Stimulated activated naive B cell treated with anti-CD40 and anti-IgM and Interleukin-4, amounts not matched to agents 10 μg/mL and 1 μg/mL and 100 μg/mL, for 72 hours (primary cell): ENCODE measurements around the gene TUBB2A.

ENCODE experiments used
- ATAC-seq, 2 donors: fragments of 150-1000 bp; cut with Tn5 transposase; replicated peaks; 2 replicates each; pipeline ENCODE4 v1.10.0; 2021; ENCODE audit warnings: moderate library complexity in 1 of 2
- DNase-seq: peaks from one replicate; pipeline ENCODE4 v3.0.0; 2021
- H3K27ac Mint-ChIP-seq: one replicate; pipeline ENCODE4 v1.8.0; 2022; ENCODE audit warnings: mild to moderate bottlenecking, mixed read lengths
- H3K27me3 Mint-ChIP-seq, 2 donors: one replicate each; pipeline ENCODE4 v1.8.0; 2022; ENCODE audit warnings: mixed read lengths in 2 of 2
- H3K36me3 Mint-ChIP-seq, 2 donors: one replicate each; pipeline ENCODE4 v1.8.0; 2022; ENCODE audit warnings: mixed read lengths in 2 of 2, mild to moderate bottlenecking in 1 of 2
- H3K4me1 Mint-ChIP-seq, 2 donors: one replicate each; pipeline ENCODE4 v1.8.0; 2022; ENCODE audit warnings: mixed read lengths in 2 of 2, mild to moderate bottlenecking in 1 of 2
- H3K4me3 Mint-ChIP-seq, 2 donors: one replicate each; pipeline ENCODE4 v1.8.0; 2022; ENCODE audit warnings: mild to moderate bottlenecking in 2 of 2, mixed read lengths in 2 of 2, moderate library complexity in 1 of 2
- H3K9me3 Mint-ChIP-seq, 2 donors: one replicate each; pipeline ENCODE4 v1.8.0; 2022; ENCODE audit warnings: mixed read lengths in 2 of 2, mild to moderate bottlenecking in 1 of 2

The TUBB2A gene

GRCh38 chr6:3135668-3136291, 21.6 kb downstream of the TUBB2A start:
- Mint-ChIP-seq H3K9me3 (no peaks in the 10 kb centered on the region), H3K4me1 (peaks cover 13 to 16% of the 10 kb centered on the region in 2 donors), H3K27me3 (no peaks in the 10 kb centered on the region), H3K4me3 (no peak overlapping the region), H3K27ac (no peak overlapping the region), H3K36me3 (peaks cover 29 to 68% of the 10 kb centered on the region in 2 donors)
- DNase-seq (no peak), ATAC-seq (no peak)

- H3K4me3 Mint-ChIP-seq: no peak overlapping the region
- H3K4me1 Mint-ChIP-seq: peaks cover 0 to 4% of the 10 kb centered on the region in 2 donors
- peaks cover 30 to 66% of the 10 kb centered on the region in 2 donors for H3K36me3 Mint-ChIP-seq
- ATAC-seq: no peak
- no peaks in the 10 kb centered on the region for H3K27me3 Mint-ChIP-seq
- H3K9me3 Mint-ChIP-seq: no peaks in the 10 kb centered on the region
- no peak overlapping the region for H3K27ac Mint-ChIP-seq
- DNase-seq: no peak
These were observed 23.8 kb downstream of the TUBB2A start for GRCh38 chr6:3133515-3133914.

- Mint-ChIP-seq H3K9me3 (no peaks in the 10 kb centered on the region), H3K36me3 (peaks cover 33 to 60% of the 10 kb centered on the region in 2 donors), H3K27me3 (no peaks in the 10 kb centered on the region), H3K4me1 (peaks cover 0 to 4% of the 10 kb centered on the region in 2 donors), H3K4me3 (no peak overlapping the region), H3K27ac (no peak overlapping the region)
- ATAC-seq (no peak), DNase-seq (no peak)
These were observed 25.6 kb downstream of the TUBB2A start for GRCh38 chr6:3131695-3132094.

GRCh38 chr6:3128356-3129108, 28.8 kb downstream of the TUBB2A start:
- no peak for ATAC-seq
- no peak overlapping the region for H3K4me3 Mint-ChIP-seq
- peaks cover 0 to 5% of the 10 kb centered on the region in 2 donors for H3K4me1 Mint-ChIP-seq
- H3K27me3 Mint-ChIP-seq: no peaks in the 10 kb centered on the region
- no peak for DNase-seq
- H3K36me3 Mint-ChIP-seq: peaks cover 22 to 42% of the 10 kb centered on the region in 2 donors
- H3K27ac Mint-ChIP-seq: no peak overlapping the region
- no peaks in the 10 kb centered on the region for H3K9me3 Mint-ChIP-seq

GRCh38 chr6:3125815-3126214, 31.5 kb downstream of the TUBB2A start:
- no peak for ATAC-seq
- no peaks in the 10 kb centered on the region for H3K9me3 Mint-ChIP-seq
- H3K27ac Mint-ChIP-seq: no peak overlapping the region
- H3K36me3 Mint-ChIP-seq: peaks cover 12 to 19% of the 10 kb centered on the region in 2 donors
- no peaks in the 10 kb centered on the region for H3K27me3 Mint-ChIP-seq
- peaks cover 0 to 3% of the 10 kb centered on the region in 2 donors for H3K4me1 Mint-ChIP-seq
- no peak for DNase-seq
- H3K4me3 Mint-ChIP-seq: no peak overlapping the region

GRCh38 chr6:3124667-3125066, 32.7 kb downstream of the TUBB2A start:
- ATAC-seq (no peak), DNase-seq (no peak)
- Mint-ChIP-seq H3K36me3 (peaks cover 11 to 12% of the 10 kb centered on the region in 2 donors), H3K9me3 (no peaks in the 10 kb centered on the region), H3K27ac (no peak overlapping the region), H3K4me1 (peaks cover 0 to 3% of the 10 kb centered on the region in 2 donors), H3K27me3 (no peaks in the 10 kb centered on the region), H3K4me3 (no peak overlapping the region)

GRCh38 chr6:3122823-3123182, 34.5 kb downstream of the TUBB2A start:
- Mint-ChIP-seq H3K9me3 (no peaks in the 10 kb centered on the region), H3K4me3 (no peak overlapping the region), H3K27me3 (no peaks in the 10 kb centered on the region), H3K4me1 (peaks cover 9 to 10% of the 10 kb centered on the region in 2 donors), H3K36me3 (peaks cover 0 to 3% of the 10 kb centered on the region in 2 donors), H3K27ac (no peak overlapping the region)
- DNase-seq: no peak
- no peak for ATAC-seq

- no peaks in the 10 kb centered on the region for H3K27me3 Mint-ChIP-seq
- no peak overlapping the region for H3K4me3 Mint-ChIP-seq
- peaks cover 13 to 16% of the 10 kb centered on the region in 2 donors for H3K4me1 Mint-ChIP-seq
- no peaks in the 10 kb centered on the region for H3K36me3 Mint-ChIP-seq
- no peaks in the 10 kb centered on the region for H3K9me3 Mint-ChIP-seq
- DNase-seq (no peak), ATAC-seq (no peak)
- no peak overlapping the region for H3K27ac Mint-ChIP-seq
These were observed 36.6 kb downstream of the TUBB2A start for GRCh38 chr6:3120765-3121089.

- peaks cover 11 to 16% of the 10 kb centered on the region in 2 donors for H3K4me1 Mint-ChIP-seq
- H3K9me3 Mint-ChIP-seq: no peaks in the 10 kb centered on the region
- DNase-seq: no peak
- no peaks in the 10 kb centered on the region for H3K27me3 Mint-ChIP-seq
- peaks cover 3 to 5% of the 10 kb centered on the region in 2 donors for H3K36me3 Mint-ChIP-seq
- H3K4me3 Mint-ChIP-seq: peak overlapping the region; percentile 86 to 92
- peak; percentile 40 to 50 for ATAC-seq
- peak overlapping the region; percentile 65 for H3K27ac Mint-ChIP-seq
These were observed 38.2 kb downstream of the TUBB2A start for GRCh38 chr6:3119040-3119723.

- Mint-ChIP-seq H3K9me3 (no peaks in the 10 kb centered on the region), H3K4me3 (peak within 1 kb of the TSS; percentile 86 to 92), H3K36me3 (peaks cover 4 to 5% of the 10 kb centered on the region in 2 donors), H3K27ac (peak within 1 kb of the TSS; percentile 96), H3K27me3 (no peaks in the 10 kb centered on the region), H3K4me1 (peaks cover 11 to 16% of the 10 kb centered on the region in 2 donors)
- DNase-seq (peak; percentile 98), ATAC-seq (peak; percentile 90 to 95)
These were observed 38.8 kb downstream of the TUBB2A start, which contains the start of gene BPHL for GRCh38 chr6:3118353-3119039. BPHL (plus strand) TSS chr6:3118711; CDS start chr6:3118741, 30 bp downstream.

GRCh38 chr6:3117912-3118352, 39.4 kb downstream of the TUBB2A start:
- peaks cover 5 to 7% of the 10 kb centered on the region in 2 donors for H3K36me3 Mint-ChIP-seq
- H3K4me1 Mint-ChIP-seq: peaks cover 11 to 16% of the 10 kb centered on the region in 2 donors
- DNase-seq (no peak), ATAC-seq (peak in 1 of 2 donors; percentile 1)
- H3K9me3 Mint-ChIP-seq: no peaks in the 10 kb centered on the region
- H3K27ac Mint-ChIP-seq: peak overlapping the region; percentile 96
- peak overlapping the region; percentile 86 to 92 for H3K4me3 Mint-ChIP-seq
- H3K27me3 Mint-ChIP-seq: no peaks in the 10 kb centered on the region

GRCh38 chr6:3114377-3114776, 43.0 kb downstream of the TUBB2A start:
- H3K9me3 Mint-ChIP-seq: no peaks in the 10 kb centered on the region
- DNase-seq: no peak
- H3K27ac Mint-ChIP-seq: no peak overlapping the region
- no peaks in the 10 kb centered on the region for H3K27me3 Mint-ChIP-seq
- H3K4me1 Mint-ChIP-seq: peaks cover 9 to 14% of the 10 kb centered on the region in 2 donors
- ATAC-seq: no peak
- peaks cover 16 to 22% of the 10 kb centered on the region in 2 donors for H3K36me3 Mint-ChIP-seq
- no peak overlapping the region for H3K4me3 Mint-ChIP-seq

GRCh38 chr6:3109761-3110160, 47.6 kb downstream of the TUBB2A start:
- H3K36me3 Mint-ChIP-seq: peaks cover 40 to 50% of the 10 kb centered on the region in 2 donors
- no peaks in the 10 kb centered on the region for H3K9me3 Mint-ChIP-seq
- DNase-seq (no peak), ATAC-seq (no peak)
- no peak overlapping the region for H3K27ac Mint-ChIP-seq
- peaks cover 0 to 1% of the 10 kb centered on the region in 2 donors for H3K4me1 Mint-ChIP-seq
- H3K4me3 Mint-ChIP-seq: no peak overlapping the region
- H3K27me3 Mint-ChIP-seq: no peaks in the 10 kb centered on the region
